ENCODE measurements around the gene ARHGEF40.

ARHGEF40 gene

GRCh38 chr14:21089877-21090193, 19.7 kb downstream of the ARHGEF40 start:
- H3K27ac ChIP-seq (ENCODE audit: insufficient read depth in 1 of 2, low read depth in 1 of 2, low read length in 2 of 2, poor library complexity in 1 of 2, severe bottlenecking in 2 of 2), result no peak overlapping the region
- H3K9me3 ChIP-seq (ENCODE audit: control extremely low read depth in 1 of 5, control insufficient read depth in 4 of 5, insufficient read depth in 2 of 5, low read depth in 1 of 5, low read length in 4 of 5), result no peaks in the 10 kb centered on the region
- DNase-seq, result no peak
- POLR2A ChIA-PET, result interaction anchor here (2.1 kb wide), 1 partner anchor 15 kb away, joined by 5 read pairs; no protein-coding TSS in a partner anchor
- H3K36me3 ChIP-seq (ENCODE audit: control insufficient read depth in 4 of 4, insufficient read depth in 4 of 4, low read length in 3 of 4), result peaks cover under 1 to 54% (median 26%) of the 10 kb centered on the region in 4 experiments
- H3K27me3 ChIP-seq (replicated peaks in 2 of 5; ENCODE audit: control insufficient read depth in 4 of 5, insufficient read depth in 5 of 5, low read length in 4 of 5), result no peaks in the 10 kb centered on the region
- H3K4me3 ChIP-seq (ENCODE audit: control insufficient read depth in 1 of 7, extremely low read depth in 1 of 7, insufficient read depth in 4 of 7, low read depth in 2 of 7, low read length in 6 of 7), result no peak overlapping the region
- WGBS (ENCODE audit: insufficient coverage), result 95% methylated on average over 5 of the region's 5 CpGs
- CTCF ChIA-PET, result interaction anchor here (0.8 to 9.9 kb wide), 13 partner anchors 12 to 74 kb away, joined by 3 to 124 read pairs (median 7); partner anchors contain the start of genes ARHGEF40 and TMEM253
- peaks cover 0 to 18% (median 13%) of the 10 kb centered on the region in 4 experiments for H3K4me1 ChIP-seq (ENCODE audit: control extremely low read depth in 1 of 4, control insufficient read depth in 4 of 4, insufficient read depth in 4 of 4, low read length in 3 of 4)

- Histone ChIP-seq H3K27me3 (replicated peaks in 2 of 5; ENCODE audit: control insufficient read depth in 4 of 5, insufficient read depth in 5 of 5, low read length in 4 of 5) (no peaks in the 10 kb centered on the region), H3K4me3 (ENCODE audit: control insufficient read depth in 1 of 7, extremely low read depth in 1 of 7, insufficient read depth in 4 of 7, low read depth in 2 of 7, low read length in 6 of 7) (no peak overlapping the region), H3K9me3 (ENCODE audit: control extremely low read depth in 1 of 5, control insufficient read depth in 4 of 5, insufficient read depth in 2 of 5, low read depth in 1 of 5, low read length in 4 of 5) (no peaks in the 10 kb centered on the region), H3K36me3 (ENCODE audit: control insufficient read depth in 4 of 4, insufficient read depth in 4 of 4, low read length in 3 of 4) (peaks cover 0 to 50% (median 22%) of the 10 kb centered on the region in 4 experiments), H3K4me1 (ENCODE audit: control extremely low read depth in 1 of 4, control insufficient read depth in 4 of 4, insufficient read depth in 4 of 4, low read length in 3 of 4) (peaks cover 0 to 18% (median 13%) of the 10 kb centered on the region in 4 experiments), H3K27ac (ENCODE audit: insufficient read depth in 1 of 2, low read depth in 1 of 2, low read length in 2 of 2, poor library complexity in 1 of 2, severe bottlenecking in 2 of 2) (no peak overlapping the region)
- POLR2A ChIA-PET, result interaction anchor here (2.1 kb wide), 1 partner anchor 14 kb away, joined by 5 read pairs; no protein-coding TSS in a partner anchor
- WGBS (ENCODE audit: insufficient coverage), result 96% methylated on average over 35 of the region's 45 CpGs
- CTCF ChIA-PET, result interaction anchor here (0.8 to 9.9 kb wide), 12 partner anchors 12 to 74 kb away, joined by 3 to 124 read pairs (median 10); partner anchors contain the start of genes ARHGEF40 and TMEM253
- peak in 2 of 3 donors; percentile 64 to 70 for DNase-seq
Measured at GRCh38 chr14:21090194-21090939, 20.3 kb downstream of the ARHGEF40 start.

- 98% methylated on average over 39 of the region's 45 CpGs for WGBS (ENCODE audit: insufficient coverage)
- Histone ChIP-seq H3K4me3 (ENCODE audit: control insufficient read depth in 1 of 7, extremely low read depth in 1 of 7, insufficient read depth in 4 of 7, low read depth in 2 of 7, low read length in 6 of 7) (no peak overlapping the region), H3K27me3 (replicated peaks in 2 of 5; ENCODE audit: control insufficient read depth in 4 of 5, insufficient read depth in 5 of 5, low read length in 4 of 5) (no peaks in the 10 kb centered on the region), H3K9me3 (ENCODE audit: control extremely low read depth in 1 of 5, control insufficient read depth in 4 of 5, insufficient read depth in 2 of 5, low read depth in 1 of 5, low read length in 4 of 5) (no peaks in the 10 kb centered on the region), H3K36me3 (ENCODE audit: control insufficient read depth in 4 of 4, insufficient read depth in 4 of 4, low read length in 3 of 4) (peaks cover 0 to 45% (median 18%) of the 10 kb centered on the region in 4 experiments), H3K4me1 (ENCODE audit: control extremely low read depth in 1 of 4, control insufficient read depth in 4 of 4, insufficient read depth in 4 of 4, low read length in 3 of 4) (peaks cover 0 to 18% (median 13%) of the 10 kb centered on the region in 4 experiments), H3K27ac (ENCODE audit: insufficient read depth in 1 of 2, low read depth in 1 of 2, low read length in 2 of 2, poor library complexity in 1 of 2, severe bottlenecking in 2 of 2) (no peak overlapping the region)
- ChIA-PET POLR2A (no interaction called here), CTCF (interaction anchor here (1.2 to 9.9 kb wide), 20 partner anchors 10 to 83 kb away, joined by 3 to 204 read pairs (median 15); partner anchors contain the start of genes ARHGEF40 and TMEM253)
- DNase-seq, result no peak
Measured at GRCh38 chr14:21090940-21091663, 21.0 kb downstream of the ARHGEF40 start.

- Histone ChIP-seq H3K36me3 (ENCODE audit: control insufficient read depth in 4 of 4, insufficient read depth in 4 of 4, low read length in 3 of 4) (peaks cover 0 to 45% (median 18%) of the 10 kb centered on the region in 4 experiments), H3K4me1 (ENCODE audit: control extremely low read depth in 1 of 4, control insufficient read depth in 4 of 4, insufficient read depth in 4 of 4, low read length in 3 of 4) (peaks cover 0 to 23% (median 12%) of the 10 kb centered on the region in 4 experiments), H3K27ac (ENCODE audit: insufficient read depth in 1 of 2, low read depth in 1 of 2, low read length in 2 of 2, poor library complexity in 1 of 2, severe bottlenecking in 2 of 2) (no peak overlapping the region), H3K9me3 (ENCODE audit: control extremely low read depth in 1 of 5, control insufficient read depth in 4 of 5, insufficient read depth in 2 of 5, low read depth in 1 of 5, low read length in 4 of 5) (no peaks in the 10 kb centered on the region), H3K4me3 (ENCODE audit: control insufficient read depth in 1 of 7, extremely low read depth in 1 of 7, insufficient read depth in 4 of 7, low read depth in 2 of 7, low read length in 6 of 7) (no peak overlapping the region), H3K27me3 (replicated peaks in 2 of 5; ENCODE audit: control insufficient read depth in 4 of 5, insufficient read depth in 5 of 5, low read length in 4 of 5) (no peaks in the 10 kb centered on the region)
- 97% methylated on average over 32 of the region's 42 CpGs for WGBS (ENCODE audit: insufficient coverage)
- CTCF ChIA-PET, result interaction anchor here (0.7 to 7.4 kb wide), 20 partner anchors 7 to 84 kb away, joined by 3 to 204 read pairs (median 10); partner anchors contain the start of genes ARHGEF40, RNASE7, RNASE8 and TMEM253
- POLR2A ChIA-PET, result interaction anchor here (0.8 kb wide), 1 partner anchor 21 kb away, joined by 5 read pairs; no protein-coding TSS in a partner anchor
- no peak for DNase-seq
Measured at GRCh38 chr14:21091821-21092272, 21.7 kb downstream of the ARHGEF40 start.

GRCh38 chr14:21092273-21093011, 22.3 kb downstream of the ARHGEF40 start:
- H3K9me3 ChIP-seq (ENCODE audit: control extremely low read depth in 1 of 5, control insufficient read depth in 4 of 5, insufficient read depth in 2 of 5, low read depth in 1 of 5, low read length in 4 of 5), result no peaks in the 10 kb centered on the region
- 51% methylated on average over 59 of the region's 59 CpGs for WGBS (ENCODE audit: insufficient coverage)
- H3K27me3 ChIP-seq (replicated peaks in 2 of 5; ENCODE audit: control insufficient read depth in 4 of 5, insufficient read depth in 5 of 5, low read length in 4 of 5), result no peaks in the 10 kb centered on the region
- CTCF ChIA-PET, result interaction anchor here (0.7 to 7.4 kb wide), 21 partner anchors 8 to 84 kb away, joined by 3 to 204 read pairs (median 9); partner anchors contain the start of genes ARHGEF40, RNASE7, RNASE8 and TMEM253
- peak; percentile 82 to 91 (median 85) for DNase-seq
- H3K36me3 ChIP-seq (ENCODE audit: control insufficient read depth in 4 of 4, insufficient read depth in 4 of 4, low read length in 3 of 4), result peaks cover 0 to 45% (median 17%) of the 10 kb centered on the region in 4 experiments
- peaks cover 0 to 24% (median 10%) of the 10 kb centered on the region in 4 experiments for H3K4me1 ChIP-seq (ENCODE audit: control extremely low read depth in 1 of 4, control insufficient read depth in 4 of 4, insufficient read depth in 4 of 4, low read length in 3 of 4)
- no peak overlapping the region for H3K27ac ChIP-seq (ENCODE audit: insufficient read depth in 1 of 2, low read depth in 1 of 2, low read length in 2 of 2, poor library complexity in 1 of 2, severe bottlenecking in 2 of 2)
- H3K4me3 ChIP-seq (ENCODE audit: control insufficient read depth in 1 of 7, extremely low read depth in 1 of 7, insufficient read depth in 4 of 7, low read depth in 2 of 7, low read length in 6 of 7), result no peak overlapping the region
- POLR2A ChIA-PET, result interaction anchor here (0.8 kb wide), 1 partner anchor 21 kb away, joined by 5 read pairs; no protein-coding TSS in a partner anchor

- no peaks in the 10 kb centered on the region for H3K9me3 ChIP-seq (ENCODE audit: control extremely low read depth in 1 of 5, control insufficient read depth in 4 of 5, insufficient read depth in 2 of 5, low read depth in 1 of 5, low read length in 4 of 5)
- 92% methylated on average over 34 of the region's 36 CpGs for WGBS (ENCODE audit: insufficient coverage)
- no peak overlapping the region for H3K4me3 ChIP-seq (ENCODE audit: control insufficient read depth in 1 of 7, extremely low read depth in 1 of 7, insufficient read depth in 4 of 7, low read depth in 2 of 7, low read length in 6 of 7)
- H3K27ac ChIP-seq (ENCODE audit: insufficient read depth in 1 of 2, low read depth in 1 of 2, low read length in 2 of 2, poor library complexity in 1 of 2, severe bottlenecking in 2 of 2), result no peak overlapping the region
- POLR2A ChIA-PET, result no interaction called here
- peaks cover 0 to 45% (median 17%) of the 10 kb centered on the region in 4 experiments for H3K36me3 ChIP-seq (ENCODE audit: control insufficient read depth in 4 of 4, insufficient read depth in 4 of 4, low read length in 3 of 4)
- DNase-seq, result no peak
- H3K27me3 ChIP-seq (replicated peaks in 2 of 5; ENCODE audit: control insufficient read depth in 4 of 5, insufficient read depth in 5 of 5, low read length in 4 of 5), result no peaks in the 10 kb centered on the region
- peaks cover 0 to 23% (median 8%) of the 10 kb centered on the region in 4 experiments for H3K4me1 ChIP-seq (ENCODE audit: control extremely low read depth in 1 of 4, control insufficient read depth in 4 of 4, insufficient read depth in 4 of 4, low read length in 3 of 4)
- CTCF ChIA-PET, result interaction anchor here (1.0 to 7.4 kb wide), 17 partner anchors 9 to 78 kb away, joined by 3 to 204 read pairs (median 15); partner anchors contain the start of genes ARHGEF40, RNASE7, RNASE8 and TMEM253
Measured at GRCh38 chr14:21093018-21093417, 22.9 kb downstream of the ARHGEF40 start.
